ENCODE data around the gene OR2T33.
"Not testable (repeated sequence)": the region's sequence is repeated elsewhere in the genome, so short reads cannot be mapped to it uniquely, and the experiment has no call there.

OR2T33 gene, protein sequence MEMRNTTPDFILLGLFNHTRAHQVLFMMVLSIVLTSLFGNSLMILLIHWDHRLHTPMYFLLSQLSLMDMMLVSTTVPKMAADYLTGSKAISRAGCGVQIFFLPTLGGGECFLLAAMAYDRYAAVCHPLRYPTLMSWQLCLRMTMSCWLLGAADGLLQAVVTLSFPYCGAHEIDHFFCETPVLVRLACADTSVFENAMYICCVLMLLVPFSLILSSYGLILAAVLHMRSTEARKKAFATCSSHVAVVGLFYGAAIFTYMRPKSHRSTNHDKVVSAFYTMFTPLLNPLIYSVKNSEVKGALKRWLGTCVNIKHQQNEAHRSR

DNA sequence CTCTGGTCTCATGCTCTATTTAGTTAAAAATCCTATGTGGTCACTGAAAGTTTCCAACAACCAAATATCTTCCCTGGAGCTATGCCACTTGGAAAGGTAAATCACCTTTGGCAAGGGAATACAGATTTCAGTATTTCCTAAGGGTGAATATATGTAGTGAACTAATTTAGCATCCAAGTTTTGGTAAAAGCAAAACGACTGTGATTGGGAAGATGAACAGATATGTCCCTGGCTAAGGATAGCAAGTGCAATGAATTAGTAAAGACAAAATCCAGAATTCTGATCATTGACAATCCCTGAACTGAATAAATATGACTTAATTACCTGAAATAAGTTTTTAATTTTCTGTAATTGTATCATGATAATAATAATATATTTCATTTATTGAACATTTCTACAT lies at the start of gene OR2T33:
TSS of gene OR2T33 (minus strand) at position 101 of the 400 bp plus-strand sequence. CDS start 4,162 bp downstream, outside the sequence.
- no peak for DNase-seq (ENCODE audit: low read depth in 2 of 2)

DNA sequence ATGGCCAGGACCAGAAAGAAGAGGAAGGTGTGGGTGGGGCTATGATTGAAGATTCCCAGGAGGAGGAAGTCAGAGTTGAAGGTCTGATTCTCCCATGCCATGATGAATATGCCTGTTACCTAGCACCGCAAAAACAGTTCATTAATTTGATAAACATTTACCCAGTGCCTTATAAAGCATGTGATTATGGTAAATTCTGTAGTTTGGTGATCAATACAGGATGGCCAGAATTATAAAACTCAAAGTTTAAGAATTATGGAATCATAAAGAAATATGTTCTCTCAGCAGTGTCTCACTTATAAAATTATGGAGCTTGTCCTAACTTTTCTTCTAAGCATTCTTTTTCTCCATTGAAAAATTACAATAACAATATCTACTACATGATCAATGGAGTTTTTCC lies 46.7 kb upstream of the OR2T33 start, which contains the start of gene OR2M7:
TSS of gene OR2M7 (minus strand) at position 101 of the 400 bp plus-strand sequence. CDS start at position 101, 0 bp downstream.
- no peak for DNase-seq (ENCODE audit: low read depth in 2 of 2)

DNA sequence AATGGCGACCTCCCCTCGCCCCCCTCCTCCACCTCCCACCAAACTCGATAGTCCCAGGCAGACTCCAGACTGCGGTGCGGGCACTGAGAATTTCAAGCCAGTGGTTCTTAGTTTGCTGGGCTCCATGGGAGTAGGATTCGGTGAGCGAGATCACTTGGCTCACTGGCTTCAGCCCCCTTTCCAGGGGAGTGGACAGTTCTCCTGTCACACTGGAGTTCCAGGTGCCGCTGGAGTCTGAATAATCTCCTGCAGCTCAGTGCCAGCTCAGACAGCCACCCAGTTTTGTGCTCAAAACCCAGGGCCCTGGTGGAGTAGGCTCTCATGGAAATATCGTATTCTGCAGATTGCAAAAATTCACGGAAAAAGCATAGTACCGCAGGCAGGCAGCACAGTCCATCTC lies 39.0 kb upstream of the OR2T33 start:
- DNase-seq (ENCODE audit: low read depth in 2 of 2) = no peak

DNA sequence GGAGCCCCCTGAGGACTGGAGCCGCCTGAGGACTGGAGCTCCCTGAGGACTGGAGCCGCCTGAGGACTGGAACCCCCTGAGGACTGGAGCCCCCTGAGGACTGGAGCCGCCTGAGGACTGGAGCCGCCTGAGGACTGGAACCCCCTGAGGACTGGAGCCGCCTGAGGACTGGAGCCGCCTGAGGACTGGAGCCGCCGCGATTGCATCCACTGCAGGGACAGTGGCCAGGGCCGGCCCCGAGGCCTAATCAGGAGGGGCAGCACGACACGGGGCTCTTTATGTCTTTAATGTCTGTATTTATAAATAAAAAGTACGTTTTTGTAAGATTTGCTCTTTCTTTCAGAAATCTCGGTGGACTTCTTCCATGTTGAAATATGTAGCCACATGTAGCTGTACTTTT lies 29.0 kb upstream of the OR2T33 start:
- DNase-seq (ENCODE audit: low read depth in 2 of 2) = not testable (repeated sequence)

DNA sequence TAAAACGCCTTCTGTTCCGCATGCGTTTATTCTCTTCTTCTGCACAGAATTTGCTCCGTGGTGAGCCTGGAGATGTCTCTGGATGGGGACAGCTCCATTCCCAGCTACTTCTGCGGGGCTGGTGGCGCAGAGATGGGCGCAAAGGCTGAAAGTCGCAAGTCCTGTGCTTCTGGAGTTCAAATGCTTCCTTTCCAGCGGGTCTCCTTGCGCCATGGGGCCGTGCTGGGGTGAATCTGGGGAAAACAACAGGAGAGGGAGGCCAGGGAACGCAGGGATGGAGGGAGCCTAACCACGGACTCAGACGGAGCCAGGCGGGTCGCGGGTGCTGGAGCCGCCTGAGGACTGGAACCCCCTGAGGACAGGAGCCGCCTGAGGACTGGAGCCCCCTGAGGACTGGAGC lies 28.3 kb upstream of the OR2T33 start:
- DNase-seq (ENCODE audit: low read depth in 2 of 2) = no peak

DNA sequence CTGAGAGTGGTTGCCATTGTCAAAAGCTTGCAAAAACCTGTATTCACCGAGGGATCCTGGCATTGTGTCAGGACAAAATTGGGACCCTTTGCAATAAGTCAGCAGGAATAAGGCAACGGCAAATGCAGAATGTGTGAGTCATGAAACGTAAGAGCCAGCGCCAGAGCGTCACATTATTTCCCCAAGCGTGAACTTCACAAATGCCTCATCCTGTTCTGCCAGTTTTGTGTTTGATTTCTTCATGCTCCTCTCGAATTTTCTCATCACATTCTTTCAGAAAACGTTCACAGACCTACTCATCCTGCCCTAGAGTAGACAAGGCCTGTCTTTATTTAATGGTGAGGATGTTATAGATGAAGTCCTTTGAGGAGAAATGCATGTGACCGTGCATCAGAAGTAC lies 27.9 kb upstream of the OR2T33 start:
- not testable (repeated sequence) for DNase-seq (ENCODE audit: low read depth in 2 of 2)

DNA sequence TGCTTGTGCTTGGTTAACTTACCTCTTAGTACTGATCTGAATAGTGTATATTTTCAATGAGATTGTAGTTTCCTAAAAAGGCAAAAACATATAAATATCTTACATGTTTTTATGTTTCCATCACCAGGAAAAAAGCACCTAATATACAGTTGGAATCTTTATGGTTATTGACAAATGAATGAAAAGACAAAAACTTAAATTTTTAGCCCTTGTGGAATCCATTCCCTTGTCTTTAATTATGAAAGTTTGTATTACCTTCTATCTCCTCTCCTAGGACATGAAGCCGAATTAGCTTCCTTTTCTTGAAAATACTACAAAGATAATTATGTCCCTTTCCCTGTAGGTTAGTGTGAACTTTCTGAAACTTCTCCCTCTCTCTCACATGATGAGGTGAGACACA lies 25.5 kb upstream of the OR2T33 start, which contains the start of gene OR2T12:
TSS of gene OR2T12 (minus strand) at position 101 of the 400 bp plus-strand sequence. CDS start 7,846 bp downstream, outside the sequence.
- DNase-seq (ENCODE audit: low read depth in 2 of 2) = no peak

DNA sequence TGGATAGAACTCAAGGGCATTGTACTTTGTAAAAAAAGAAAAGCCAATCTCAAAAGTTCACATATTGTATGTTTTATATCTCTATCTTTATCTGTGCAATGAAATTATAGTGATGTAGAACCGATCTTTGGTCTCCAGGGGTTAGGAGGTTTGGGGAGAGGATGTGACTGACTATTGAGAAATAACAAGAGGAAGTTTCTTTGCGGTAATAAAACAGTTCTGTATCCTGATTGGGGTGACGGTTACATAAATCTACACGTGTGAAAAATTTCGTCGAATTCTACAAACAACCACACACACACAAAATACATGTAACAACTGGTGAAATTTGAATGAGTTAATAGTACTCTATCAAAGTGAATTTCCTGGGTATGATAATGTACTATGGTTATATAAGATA lies 10.6 kb upstream of the OR2T33 start:
- no peak for DNase-seq (ENCODE audit: low read depth in 2 of 2)

DNA sequence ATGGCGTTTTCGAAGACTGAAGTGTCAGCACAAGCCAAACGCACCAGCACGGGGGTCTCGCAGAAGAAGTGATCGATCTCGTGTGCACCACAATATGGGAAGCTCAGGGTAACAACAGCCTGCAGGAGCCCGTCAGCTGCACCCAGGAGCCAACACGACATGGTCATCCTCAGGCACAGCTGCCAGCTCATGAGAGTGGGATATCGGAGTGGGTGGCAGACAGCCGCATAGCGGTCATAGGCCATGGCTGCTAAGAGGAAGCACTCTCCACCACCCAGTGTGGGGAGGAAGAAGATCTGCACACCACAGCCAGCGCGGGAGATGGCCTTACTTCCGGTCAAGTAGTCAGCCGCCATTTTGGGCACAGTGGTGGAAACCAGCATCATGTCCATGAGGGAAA lies 4.6 kb downstream of the OR2T33 start:
- DNase-seq (ENCODE audit: low read depth in 2 of 2) = not testable (repeated sequence)

DNA sequence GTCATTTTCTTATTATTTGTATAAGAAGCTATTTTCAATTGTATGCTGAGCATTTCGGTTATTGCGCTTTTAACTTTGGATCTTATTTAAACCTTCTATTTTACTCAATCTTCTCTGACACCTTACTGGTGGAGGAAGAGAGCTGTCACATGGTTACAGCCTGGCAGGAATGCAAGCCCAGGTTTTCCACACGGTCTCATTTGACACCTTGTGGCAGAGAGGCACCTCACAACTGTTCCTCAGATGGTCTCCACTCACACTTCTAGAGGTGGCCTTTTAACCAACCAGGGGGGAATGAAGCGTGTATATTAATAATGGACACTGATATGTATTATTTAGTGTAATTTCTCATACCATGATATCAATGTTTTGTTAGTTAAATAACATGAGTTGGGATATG lies 9.6 kb downstream of the OR2T33 start:
- no peak for DNase-seq (ENCODE audit: low read depth in 2 of 2)

DNA sequence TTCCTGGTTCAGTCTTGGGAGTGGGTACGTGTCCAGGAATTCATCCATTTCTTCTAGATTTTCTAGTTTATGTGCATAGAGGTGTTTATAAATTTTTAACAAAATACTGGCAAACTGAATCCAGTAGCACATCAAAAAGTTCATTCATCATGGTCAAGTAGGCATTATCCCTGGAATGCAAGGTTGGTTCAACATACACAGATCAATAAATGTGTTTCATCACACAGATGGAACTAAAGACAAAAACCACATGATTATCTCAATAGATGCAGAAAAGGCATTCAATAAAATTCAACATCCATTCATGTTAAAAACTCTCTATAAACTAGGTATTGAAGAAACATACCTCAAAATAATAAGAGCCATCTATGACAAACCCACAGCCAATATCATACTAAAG lies 18.5 kb downstream of the OR2T33 start:
- not testable (repeated sequence) for DNase-seq (ENCODE audit: low read depth in 2 of 2)

DNA sequence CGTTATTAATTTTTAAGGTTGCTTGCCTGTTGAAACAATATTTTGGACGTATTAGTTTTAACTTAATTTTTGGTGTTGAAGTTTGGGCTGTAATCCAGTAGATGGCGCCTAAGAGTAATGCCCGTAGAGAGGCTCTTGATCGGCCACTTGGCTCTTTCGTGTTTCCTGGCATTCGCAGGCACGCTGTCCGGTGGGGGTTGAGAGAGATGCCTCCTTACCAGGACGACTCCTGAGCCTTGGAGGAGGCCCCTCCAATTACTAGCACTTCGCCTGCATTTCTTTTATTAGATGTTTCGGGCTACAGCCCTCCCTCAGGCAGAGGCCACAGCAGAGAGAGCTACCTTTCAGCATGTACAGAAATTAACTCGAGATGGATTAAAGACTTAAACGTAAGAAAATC lies 34.6 kb downstream of the OR2T33 start:
- DNase-seq (ENCODE audit: low read depth in 2 of 2) = no peak

DNA sequence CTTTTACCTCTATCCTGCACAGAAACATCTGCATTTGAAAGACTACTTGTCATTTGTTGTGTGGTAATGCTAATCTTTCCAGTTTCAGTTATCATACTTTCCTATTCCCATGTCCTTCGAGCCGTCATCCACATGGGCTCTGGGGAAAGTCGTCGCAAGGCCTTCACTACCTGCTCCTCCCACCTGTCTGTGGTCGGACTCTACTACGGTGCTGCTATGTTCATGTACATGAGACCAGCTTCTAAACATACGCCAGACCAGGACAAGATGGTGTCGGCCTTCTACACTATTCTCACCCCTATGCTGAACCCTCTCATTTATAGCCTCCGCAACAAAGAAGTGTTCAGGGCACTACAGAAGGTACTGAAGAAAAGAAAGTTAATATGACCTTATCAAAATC lies 38.3 kb downstream of the OR2T33 start:
- no peak for DNase-seq (ENCODE audit: low read depth in 2 of 2)

DNA sequence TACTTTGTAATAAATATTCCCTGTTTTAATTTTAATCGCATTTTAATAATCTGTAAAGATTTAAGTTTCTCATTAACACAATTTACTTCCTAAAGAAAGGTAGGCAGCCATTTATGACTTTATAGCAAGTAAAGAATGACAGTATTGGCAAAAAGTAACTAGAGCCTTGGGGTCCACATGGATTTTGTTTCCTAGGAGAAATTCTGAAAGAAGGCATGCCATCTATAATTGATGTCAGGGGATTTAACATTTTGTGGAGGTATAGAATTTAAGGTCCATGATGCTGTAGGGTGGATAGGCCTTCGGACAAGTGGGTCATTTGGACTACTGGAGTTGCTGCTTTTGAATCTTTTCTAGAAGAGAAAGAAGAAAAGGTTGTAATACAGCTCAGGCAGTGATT lies 46.7 kb downstream of the OR2T33 start, which contains the start of gene OR2M4:
TSS of gene OR2M4 (plus strand) at position 301 of the 400 bp plus-strand sequence. CDS start 7,512 bp downstream, outside the sequence.
- no peak for DNase-seq (ENCODE audit: low read depth in 2 of 2)

DNA sequence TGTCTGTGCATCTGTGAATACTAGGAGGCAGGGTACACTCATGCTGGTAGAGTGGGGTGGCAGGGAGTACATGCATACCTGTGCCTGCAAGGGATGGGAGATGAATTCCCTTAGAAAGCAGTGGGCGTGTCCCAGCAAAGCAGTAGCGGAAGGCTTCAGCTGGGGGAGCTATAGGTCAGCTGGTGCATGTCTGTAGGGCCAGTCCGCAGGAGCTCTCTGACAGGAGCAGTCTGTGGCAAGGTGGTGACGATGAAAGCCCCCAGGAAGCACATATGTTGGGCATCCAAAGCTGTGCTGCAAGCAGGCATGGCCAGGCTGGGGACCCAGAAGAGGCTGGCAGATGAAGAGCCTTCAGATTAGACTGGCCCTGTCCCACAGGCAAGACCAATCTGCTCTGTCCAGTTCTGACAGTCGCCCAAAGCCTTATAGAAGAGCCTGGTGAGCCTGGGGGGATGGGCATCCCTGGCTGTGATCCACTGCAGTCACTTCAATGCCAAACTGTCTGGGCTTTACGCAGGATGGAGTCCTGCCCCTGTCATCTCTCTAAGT lies 48.3 kb downstream of the OR2T33 start:
- no peak for DNase-seq (ENCODE audit: low read depth in 2 of 2)

DNA sequence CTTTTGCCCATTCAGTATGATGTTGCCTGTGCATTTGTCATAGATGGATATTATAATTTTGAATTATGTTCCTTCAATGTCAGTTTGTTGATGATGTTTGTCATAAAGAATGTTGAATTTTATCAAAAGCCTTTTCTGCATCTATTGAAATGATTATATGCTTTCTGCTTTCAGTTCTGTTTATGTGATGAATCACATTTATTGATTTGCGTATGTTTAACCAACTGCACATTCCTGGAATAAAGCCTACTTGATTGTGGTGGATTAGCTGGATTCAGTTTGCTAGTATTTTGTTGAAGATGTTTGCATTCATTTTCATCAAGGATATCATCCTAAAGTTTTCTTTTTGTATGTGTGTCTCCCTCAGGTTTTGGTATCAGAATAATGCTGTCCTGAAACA lies 52.2 kb downstream of the OR2T33 start:
- DNase-seq (ENCODE audit: low read depth in 2 of 2) = no peak

Data from fibroblast of skin of left quadriceps (primary cell).